GM18909 (cell line): ENCODE measurements around the gene U2AF1L4.

Experiments used
- ATAC-seq: cut with Tn5 transposase; IDR thresholded peaks from one replicate; pipeline ENCODE4 v1.9.1; 2021; ENCODE audit warnings: mild to moderate bottlenecking; ENCODE audit not compliant: unreplicated experiment, poor library complexity

Gene U2AF1L4

DNA sequence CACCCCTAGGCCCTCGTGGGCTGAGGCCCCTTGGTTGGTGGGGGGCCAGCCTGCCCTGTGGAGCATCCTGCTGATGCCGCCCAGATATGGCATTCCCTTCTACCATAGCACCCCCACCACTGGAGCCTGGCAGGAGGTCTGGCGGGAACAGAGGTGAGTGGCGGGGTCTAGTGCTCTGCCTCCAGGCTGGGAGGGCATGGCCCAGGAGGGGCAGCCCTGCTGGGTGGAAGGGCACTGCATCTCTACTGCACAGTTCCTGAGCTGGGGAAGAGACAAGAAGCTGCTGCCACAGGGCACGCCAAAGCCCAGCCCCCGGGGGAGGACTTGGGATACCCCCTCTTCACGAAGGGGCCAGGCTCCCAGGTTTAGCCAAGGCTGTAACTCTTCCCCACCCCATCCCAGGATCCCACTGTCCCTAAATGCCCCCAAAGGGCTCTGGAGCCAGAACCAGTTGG lies 29.8 kb downstream of the U2AF1L4 start:
- ATAC-seq = no peak

DNA sequence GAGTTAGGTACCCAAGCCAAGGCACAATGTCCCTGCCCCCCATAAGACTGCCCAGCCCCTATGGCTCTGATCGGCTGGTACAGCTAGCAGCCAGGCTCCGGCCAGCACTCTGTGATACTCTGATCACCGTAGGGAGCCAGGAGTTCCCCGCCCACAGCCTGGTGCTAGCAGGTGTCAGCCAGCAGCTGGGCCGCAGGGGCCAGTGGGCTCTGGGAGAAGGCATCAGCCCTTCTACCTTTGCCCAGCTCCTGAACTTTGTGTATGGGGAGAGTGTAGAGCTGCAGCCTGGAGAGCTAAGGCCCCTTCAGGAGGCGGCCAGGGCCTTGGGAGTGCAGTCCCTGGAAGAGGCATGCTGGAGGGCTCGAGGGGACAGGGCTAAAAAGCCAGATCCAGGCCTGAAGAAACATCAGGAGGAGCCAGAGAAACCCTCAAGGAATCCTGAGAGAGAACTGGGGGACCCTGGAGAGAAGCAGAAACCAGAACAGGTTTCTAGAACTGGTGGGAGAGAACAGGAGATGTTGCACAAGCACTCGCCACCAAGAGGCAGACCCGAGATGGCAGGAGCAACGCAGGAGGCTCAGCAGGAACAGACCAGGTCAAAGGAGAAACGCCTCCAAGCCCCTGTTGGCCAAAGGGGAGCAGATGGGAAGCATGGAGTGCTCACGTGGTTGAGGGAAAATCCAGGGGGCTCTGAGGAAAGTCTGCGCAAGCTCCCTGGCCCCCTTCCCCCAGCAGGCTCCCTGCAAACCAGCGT lies 30.4 kb downstream of the U2AF1L4 start:
- no peak for ATAC-seq

DNA sequence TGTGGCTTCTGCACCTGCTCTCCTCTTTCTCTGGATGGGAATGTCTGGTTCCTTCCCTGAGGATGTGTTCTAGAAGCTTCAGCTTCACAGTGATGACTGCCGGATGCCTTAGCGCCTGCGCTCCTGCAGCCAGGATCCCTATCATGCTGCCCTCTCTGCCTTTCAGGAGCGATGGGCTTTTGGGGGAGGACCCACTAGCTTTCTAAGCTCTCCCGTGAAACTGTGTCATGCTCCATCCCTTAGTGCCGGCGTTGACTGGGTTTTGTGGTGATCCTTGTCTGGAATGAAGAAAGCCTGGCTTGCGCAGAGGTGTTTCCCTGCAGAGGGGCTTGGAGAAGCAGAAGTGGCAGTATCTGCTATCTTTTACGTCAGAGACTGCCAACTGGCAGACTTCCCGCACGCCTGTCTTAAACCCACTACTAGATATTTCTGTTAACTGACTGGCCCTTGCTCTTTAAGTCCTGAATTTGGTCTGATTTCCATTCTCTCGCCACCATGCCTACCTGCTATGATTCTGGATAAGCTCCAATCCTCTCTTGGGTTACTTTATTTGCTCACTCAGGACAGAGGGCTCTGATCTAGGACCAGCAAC lies 31.2 kb downstream of the U2AF1L4 start:
- ATAC-seq = no peak

DNA sequence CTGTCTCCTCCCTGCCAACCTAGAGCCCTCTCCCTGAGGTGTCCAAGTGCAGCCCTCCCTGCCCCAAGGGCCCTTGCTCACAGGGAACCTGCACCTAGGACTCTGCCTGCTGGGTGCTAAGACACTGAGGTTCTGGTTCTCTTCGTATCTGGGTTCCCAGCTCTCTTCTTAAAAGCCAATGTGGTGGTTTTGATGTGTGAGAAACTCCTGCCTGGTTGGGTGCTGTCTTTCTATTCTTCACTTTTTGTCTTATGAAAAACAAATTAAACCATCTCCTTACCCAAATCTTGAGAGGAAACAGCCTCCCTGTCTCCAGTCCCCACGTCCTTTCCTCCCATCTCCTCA lies 31.7 kb downstream of the U2AF1L4 start:
- no peak for ATAC-seq

DNA sequence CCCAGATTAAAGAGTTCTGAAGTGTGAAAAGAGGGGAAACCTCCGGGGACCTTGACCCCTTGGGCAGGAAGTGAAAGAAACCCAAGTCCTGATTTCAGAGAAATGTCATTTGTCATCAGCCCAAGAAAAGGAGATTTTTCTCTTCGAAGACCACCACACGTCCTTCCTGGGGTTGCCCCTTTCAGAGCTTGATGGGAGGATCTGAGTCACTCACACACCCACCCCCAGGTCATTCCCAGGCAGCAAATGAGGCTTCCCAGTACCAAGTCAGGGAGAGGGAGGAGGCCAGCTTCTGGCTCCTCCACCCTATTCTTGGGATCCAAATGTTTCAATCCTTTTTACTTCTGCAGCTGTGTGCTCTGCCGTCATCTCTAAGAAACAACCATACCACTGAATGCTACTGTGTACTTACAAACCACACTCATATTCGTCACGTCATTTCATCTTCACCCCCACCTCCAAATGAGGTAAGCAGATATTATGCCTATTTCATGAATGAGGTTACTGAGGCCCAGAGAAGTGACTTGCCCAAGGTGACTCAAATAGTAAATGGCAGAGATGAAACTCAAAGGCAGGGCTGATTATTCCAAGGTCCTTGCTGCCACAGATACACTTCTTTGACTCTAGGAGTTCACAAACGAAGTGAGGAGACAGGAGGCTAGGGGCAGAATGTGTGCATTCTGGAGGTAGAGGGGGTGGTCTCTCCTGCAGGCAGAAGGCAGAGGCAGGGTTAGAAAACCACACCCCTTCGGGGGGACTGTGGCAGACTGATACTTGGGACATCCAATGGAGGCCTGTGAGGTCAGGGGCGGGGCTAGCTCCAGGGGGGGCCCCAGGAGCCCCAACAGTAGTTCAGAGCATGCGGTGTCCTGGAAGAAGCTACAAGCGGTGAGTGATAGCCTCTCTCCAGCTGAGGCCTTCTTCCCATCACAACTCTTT lies 32.4 kb downstream of the U2AF1L4 start:
- peak; percentile 17 for ATAC-seq

DNA sequence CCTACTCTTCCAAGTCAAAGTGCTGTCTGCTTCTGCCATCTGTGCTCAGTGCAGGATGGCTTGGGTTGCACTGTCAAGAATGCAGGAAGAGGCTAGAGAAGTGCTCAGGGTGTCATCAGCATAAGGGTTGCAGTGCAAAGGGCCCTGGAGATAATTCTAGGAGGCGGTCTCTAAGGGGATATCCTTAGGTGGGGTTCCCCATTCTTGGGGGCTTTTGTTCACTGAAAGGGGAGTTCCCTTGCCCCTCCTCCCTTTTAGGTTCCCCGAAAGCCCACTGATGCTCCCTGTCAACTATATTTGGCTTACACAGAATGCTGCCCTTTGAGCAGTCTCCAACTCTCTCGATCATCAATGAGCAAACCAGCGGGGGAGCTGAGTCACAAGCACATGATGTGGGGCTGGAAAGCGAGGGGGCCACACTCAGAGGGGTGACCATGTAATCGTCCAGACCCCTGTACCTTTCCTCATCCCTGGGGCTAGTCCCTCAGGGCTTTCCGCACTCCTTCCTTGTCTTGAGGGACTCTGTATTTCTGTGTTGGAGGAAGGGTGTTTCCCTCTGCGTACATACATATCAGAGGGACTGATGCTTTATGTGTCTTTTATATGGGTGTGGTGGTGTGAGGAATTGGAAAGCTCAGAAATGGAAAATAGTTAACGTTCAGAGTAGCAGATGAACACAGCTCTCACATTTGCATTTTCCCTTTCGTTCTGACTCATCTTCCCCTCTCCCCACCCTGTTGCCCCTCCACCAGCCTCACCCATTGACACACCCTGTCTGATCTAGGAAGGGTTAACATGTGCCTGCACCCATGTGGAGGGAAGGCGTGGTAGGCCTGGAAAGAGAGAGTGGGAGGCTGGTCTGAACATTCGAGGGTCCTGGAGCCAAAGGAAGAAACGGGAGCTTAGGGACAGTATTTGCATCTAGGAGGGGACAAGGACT lies 34.2 kb downstream of the U2AF1L4 start:
- peak; percentile 35 for ATAC-seq

DNA sequence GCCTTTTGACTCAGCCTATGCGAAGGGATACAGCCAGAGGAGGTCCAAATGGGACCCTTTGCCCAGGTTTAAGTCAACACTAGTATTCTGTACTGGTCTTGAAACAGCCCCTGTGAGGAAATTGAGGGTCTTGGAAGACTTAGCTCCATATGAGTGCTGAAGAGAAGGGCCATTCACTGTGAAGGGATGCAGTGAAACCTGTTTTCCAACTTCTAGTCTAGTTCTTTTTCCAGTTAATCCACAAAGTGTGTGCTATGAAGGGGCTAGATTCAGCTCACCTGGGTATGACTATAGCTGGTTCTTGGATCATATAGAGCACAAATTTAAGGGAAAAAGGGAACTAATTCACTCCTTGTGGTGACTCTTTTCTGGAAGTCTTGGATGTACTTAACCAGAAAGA lies 36.8 kb downstream of the U2AF1L4 start:
- ATAC-seq = no peak

DNA sequence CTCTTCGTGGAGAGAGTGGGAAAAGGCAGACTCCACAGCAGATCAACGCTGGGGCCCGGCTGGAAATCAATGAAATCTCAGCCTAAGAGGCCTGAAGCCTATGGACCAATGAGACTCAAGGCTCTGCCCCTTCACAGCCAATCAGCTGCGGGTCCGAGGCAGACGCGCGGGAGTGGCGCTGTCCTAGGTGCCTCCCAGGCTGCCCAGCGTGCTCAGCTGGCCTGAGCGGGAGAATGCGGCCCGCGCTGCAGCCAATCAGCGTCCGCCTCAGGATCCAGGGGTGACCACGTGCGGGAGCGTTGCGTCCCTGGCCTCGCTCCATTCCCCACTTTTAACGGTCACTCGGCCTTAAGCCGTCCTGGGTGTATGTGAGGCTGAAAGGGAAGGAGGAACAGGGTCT lies 41.0 kb downstream of the U2AF1L4 start, which contains the start of gene ZBTB32:
Gene ZBTB32 (plus strand): TSS at position 341 of the 400 bp plus-strand sequence. CDS start 10,069 bp downstream, outside the sequence.
- no peak for ATAC-seq

DNA sequence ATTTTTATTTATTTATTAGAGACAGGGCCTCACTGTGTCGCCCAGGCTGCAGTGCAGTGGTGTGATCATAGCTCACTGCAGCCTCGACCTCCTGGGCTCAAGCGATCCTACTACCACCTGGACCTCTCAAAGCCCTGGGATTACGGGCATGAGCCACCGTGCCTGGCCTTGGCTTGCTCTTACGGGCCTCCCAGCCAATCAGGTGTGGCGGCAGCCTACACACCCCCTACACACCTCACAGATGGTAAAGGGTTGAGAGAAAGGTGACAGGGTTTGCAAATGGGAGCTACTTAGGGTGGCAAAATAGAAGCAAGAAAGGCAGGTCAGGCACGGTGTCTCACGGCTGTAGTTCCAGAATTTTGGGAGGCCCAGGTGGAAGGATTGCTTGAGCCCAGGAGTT lies 41.9 kb downstream of the U2AF1L4 start:
- ATAC-seq = no peak

DNA sequence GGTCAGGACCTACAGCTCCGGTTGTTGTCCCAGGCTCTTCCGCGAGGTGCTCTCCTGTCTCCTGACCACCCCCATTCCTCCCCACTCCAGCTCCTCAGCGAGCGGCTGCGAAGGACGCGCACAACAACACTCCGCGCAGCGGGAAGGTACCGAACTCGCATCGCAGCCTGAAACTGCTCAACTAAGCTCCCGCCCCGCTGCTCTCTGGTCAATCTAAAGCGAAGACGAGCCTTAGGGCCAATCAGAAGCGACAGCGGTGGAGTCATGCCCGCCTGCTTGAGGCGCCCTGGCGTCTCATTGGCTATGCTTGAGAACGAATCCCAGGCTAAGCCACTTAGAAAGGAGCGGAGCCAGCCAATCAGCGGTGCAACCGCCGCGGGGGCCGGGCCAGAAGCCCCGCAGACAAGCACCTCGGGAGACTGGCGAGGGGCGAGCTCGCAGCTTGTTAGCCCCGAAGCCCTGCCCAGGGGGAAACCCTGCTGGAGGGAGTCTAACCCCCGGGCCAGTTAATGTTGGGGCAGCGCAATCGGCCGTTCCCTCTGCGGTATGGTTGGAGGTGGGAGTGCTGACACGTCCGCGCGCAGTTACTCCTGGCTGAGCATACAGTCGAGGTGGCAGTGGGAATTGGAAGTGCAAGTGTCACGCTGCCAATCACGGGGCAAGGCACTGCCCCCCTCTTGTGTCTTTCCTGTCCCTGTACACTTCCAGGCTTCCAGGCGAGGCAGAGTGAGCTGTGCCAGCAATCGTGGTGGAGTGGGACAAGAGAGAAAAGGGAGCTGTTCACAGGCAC lies 42.8 kb downstream of the U2AF1L4 start:
- peak; percentile 93 for ATAC-seq

DNA sequence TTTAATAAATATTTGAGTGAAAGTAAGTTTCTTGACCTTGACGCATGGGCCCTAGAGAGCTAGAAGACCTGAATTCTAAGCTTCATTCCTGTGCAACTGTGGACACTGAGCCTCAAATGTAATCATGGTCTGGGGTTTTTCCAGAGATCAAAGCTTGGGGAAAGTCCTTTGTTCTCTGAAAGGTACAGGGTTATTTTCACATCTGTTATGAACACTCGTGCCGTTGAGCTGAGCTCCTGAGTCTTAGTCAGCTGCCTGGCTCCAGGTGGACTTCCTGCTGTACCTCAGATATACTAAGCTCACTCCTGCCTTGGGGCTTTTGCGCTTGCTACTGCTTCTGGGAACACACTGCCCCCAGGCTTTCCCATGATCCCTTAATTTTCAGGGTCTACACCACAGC lies 48.4 kb downstream of the U2AF1L4 start:
- no peak for ATAC-seq

DNA sequence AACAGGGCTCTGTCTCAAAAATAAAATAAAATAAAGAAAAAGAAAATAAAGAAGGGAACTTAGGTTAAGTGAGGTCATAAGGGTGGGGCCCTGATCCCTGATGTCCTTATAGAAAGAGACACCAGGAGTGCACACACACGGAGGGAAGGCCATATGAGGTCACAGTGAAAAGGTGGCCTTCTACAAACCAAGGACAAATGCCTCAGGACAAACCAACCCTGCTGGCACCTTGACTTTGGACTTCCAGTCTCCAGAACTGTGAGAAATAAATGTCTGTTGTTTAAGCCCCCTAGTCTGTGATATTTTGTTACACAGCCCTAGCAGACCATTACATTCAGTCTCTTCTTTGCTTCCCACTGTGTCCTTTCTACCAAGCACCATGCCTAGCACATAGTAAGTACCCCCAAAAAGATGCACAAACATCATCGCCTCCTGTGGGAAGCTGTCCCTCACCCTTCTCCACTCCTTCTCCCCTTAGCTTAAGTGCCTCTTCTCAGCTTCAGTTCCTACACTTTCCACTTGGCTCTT lies 49.3 kb downstream of the U2AF1L4 start:
- ATAC-seq = no peak

DNA sequence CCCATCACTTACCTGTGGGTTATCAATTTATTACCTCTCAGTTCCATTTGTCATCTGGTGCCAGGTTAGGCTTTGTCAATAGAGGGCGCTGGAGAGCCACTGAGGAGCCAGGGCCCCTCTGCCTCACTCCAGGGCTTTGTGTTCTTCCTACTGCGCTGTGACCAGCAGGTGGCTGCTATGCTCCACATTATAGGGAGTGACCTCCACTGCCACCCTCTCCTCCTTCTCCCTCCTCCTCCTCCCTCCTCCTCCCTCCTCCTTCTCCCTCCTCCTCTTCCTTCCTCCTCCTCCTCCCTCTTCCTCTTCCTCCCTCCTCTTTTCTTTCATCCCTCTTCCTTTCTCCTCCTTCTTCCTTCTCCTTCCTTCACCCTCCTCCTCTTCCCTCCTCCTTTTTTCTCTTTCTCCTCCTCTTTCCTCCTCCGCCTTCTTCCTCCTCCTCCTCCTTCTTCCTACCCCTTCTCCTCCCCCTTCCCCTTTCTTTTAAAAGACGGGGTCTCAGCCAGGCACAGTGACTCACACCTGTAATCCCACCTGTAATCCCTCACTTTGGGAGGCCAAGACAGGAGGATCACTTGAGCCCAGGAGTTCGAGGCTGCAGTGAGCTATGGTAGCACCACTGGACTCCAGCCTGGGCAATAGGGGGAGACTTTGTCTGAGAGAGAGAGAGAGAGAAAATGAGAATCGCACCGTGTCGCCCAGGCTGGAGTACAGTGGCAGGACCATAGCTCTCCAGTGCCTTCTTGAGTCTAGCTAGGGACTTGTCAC lies 51.2 kb downstream of the U2AF1L4 start:
- peak; percentile 78 for ATAC-seq

DNA sequence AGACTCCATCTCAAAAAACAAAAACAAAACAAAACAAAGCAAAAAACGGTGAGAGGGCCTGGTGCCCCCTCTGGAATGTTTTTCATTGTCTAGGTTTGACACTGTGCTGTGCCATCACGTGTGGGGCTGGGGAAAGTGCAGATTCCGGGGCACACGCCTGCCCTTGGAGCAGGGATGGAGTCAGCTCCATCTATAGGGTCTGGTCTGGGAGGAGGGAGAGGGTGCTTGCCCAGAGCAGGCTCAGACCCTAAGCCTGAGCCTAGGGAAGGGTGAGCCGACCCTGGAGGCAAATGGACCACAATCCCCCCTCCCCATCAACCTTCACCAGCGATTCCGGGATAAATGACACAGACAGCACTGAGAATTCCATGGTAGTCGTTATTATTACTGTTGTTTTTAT lies 51.8 kb downstream of the U2AF1L4 start:
- ATAC-seq = peak; percentile 10
